NK-92 (cell line): ENCODE data around the gene NT5DC1.

Experiments used
- DNase-seq: peaks from one replicate; lab custom pipeline; 2025; ENCODE audit not compliant: unreplicated experiment; lab: John Stamatoyannopoulos, UW

The NT5DC1 gene

GRCh38 chr6:116234689-116235088, 134.0 kb downstream of the NT5DC1 start:
- DNase-seq, result no peak

- no peak for DNase-seq
Measured at GRCh38 chr6:116238083-116238482, 137.4 kb downstream of the NT5DC1 start.

GRCh38 chr6:116239256-116239655, 138.6 kb downstream of the NT5DC1 start:
- no peak for DNase-seq

GRCh38 chr6:116239856-116240255, 139.2 kb downstream of the NT5DC1 start:
- DNase-seq, result no peak

GRCh38 chr6:116244284-116244683, 143.6 kb downstream of the NT5DC1 start:
- DNase-seq, result no peak

- DNase-seq, result no peak
Measured at GRCh38 chr6:116246089-116246488, 145.4 kb downstream of the NT5DC1 start.

GRCh38 chr6:116247285-116247684, 146.6 kb downstream of the NT5DC1 start:
- no peak for DNase-seq

GRCh38 chr6:116248577-116248976, 147.9 kb downstream of the NT5DC1 start:
- no peak for DNase-seq

- no peak for DNase-seq
Measured at GRCh38 chr6:116251568-116252384, 151.1 kb downstream of the NT5DC1 start.

GRCh38 chr6:116253188-116253504, 152.5 kb downstream of the NT5DC1 start:
- DNase-seq, result no peak

GRCh38 chr6:116253505-116254296, 153.0 kb downstream of the NT5DC1 start, which contains the start of gene TSPYL4:
Gene TSPYL4, minus strand, starts transcription at chr6:116254075. Its CDS starts 67 bp downstream, at chr6:116254008.
- DNase-seq, result peak; percentile 45

GRCh38 chr6:116254297-116255056, 153.8 kb downstream of the NT5DC1 start:
- DNase-seq, result no peak

- no peak for DNase-seq
Measured at GRCh38 chr6:116255246-116255800, 154.7 kb downstream of the NT5DC1 start.

GRCh38 chr6:116256694-116257093, 156.0 kb downstream of the NT5DC1 start:
- no peak for DNase-seq

GRCh38 chr6:116258520-116258919, 157.9 kb downstream of the NT5DC1 start:
- no peak for DNase-seq

- no peak for DNase-seq
Measured at GRCh38 chr6:116263353-116263752, 162.7 kb downstream of the NT5DC1 start.

GRCh38 chr6:116265041-116265829, 164.6 kb downstream of the NT5DC1 start:
- DNase-seq, result no peak

GRCh38 chr6:116266803-116267202, 166.2 kb downstream of the NT5DC1 start:
- no peak for DNase-seq

- no peak for DNase-seq
Measured at GRCh38 chr6:116267836-116268588, 167.4 kb downstream of the NT5DC1 start.
